ENCODE measurements around the gene SMLR1.

The SMLR1 gene

DNA sequence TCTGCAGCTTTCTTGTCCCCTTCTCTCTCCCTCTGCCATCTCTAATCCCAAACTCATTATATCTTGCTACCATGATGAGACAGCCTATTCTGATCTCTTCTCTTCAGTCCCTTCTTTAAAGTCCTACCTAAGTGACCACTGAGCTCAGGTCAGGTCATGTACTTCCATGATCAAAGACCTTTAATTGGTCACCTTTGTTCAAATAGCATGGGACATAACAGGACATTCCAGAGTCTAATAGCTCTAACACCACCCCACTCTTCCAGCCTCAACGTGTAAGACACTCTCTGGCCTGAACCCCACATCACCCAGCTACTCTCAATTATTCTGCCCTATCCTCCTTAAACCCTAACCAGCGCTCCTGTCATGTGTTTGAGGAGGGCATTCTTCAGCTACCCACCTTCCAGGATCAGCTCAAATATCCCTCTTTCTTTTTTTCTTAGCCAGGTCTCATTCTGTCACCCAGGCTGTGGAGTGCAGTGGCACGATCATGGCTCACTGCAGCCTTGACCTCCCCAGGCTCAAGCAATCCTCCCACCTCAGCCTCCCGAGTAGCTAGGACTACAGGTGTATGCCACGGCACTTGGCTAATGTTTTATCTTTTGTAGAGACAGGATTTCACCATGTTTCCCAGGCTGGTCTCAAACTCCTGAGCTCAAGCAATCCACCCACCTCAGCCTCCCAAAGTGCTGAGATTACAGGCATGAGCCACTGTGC, 2.1 kb upstream of the SMLR1 start:
- DNase-seq (ENCODE audit: low read depth, low spot score): no peak

GRCh38 chr6:130825772-130826441, 1.3 kb upstream of the SMLR1 start:
- DNase-seq (ENCODE audit: low read depth, low spot score): no peak

DNA sequence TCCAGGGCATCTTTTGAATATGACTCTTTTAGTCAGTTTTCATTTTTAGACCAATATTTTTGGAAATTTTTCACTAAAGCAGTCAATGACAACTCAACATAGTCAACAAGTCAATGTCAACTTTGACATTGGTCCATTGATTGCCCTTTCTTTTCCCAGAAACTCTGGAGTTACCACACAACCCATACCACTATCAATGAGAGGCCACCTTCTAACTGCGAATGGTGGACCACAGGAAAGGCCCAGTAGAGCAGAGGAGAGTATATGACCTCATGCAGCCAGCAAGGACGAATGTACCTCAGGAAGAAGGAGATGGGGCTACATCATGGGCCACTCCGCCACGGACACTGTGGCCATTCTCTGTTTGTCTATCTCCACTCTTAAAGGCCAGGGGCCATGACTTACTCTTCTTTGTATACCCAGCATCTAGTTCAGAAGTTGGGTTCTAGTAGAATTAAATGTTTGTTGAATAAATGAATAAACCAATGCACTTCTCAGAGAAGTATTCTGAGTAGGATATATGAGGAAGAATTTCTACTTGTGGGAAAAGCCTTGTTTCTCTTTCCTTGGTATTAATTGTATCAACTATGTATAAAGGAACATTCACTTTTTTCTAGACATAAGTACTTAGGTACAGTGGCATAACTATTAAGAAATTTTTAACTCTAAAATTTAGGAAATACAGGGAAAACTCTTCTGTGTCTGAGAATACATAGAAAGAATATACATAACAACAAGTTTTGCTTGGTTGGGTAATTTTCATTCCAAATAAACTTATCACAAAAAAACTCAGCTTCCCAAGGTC, 562 bp upstream of the SMLR1 start:
- DNase-seq (ENCODE audit: low read depth, low spot score): no peak

DNA sequence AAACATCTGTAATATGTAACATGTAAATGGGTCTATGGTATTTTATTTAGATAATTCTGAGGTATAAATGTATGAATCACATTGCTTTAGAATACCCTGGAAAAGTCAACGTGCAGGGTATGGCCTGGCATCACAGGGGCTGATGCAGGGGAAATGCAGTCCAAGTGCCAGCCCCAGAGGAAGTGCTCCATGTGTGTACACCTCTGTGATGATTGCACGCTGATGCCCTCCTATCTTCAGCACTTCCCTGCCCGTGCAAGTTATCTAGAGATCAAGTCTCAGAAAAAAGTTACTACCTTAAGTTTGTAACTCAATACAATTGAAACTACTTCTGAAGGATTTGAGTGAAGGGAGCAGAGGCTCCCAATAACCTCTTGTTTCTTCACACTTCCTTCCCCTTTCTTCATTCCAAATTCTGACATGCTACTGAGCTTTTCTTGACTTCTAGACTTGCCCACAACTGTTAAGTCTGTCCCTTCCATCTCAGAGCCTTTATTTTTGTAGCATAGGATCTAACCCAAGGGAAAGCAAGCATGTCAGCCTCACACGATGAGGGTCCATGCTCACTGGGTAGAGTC, 2.2 kb downstream of the SMLR1 start:
- DNase-seq (ENCODE audit: low read depth, low spot score): no peak

DNA sequence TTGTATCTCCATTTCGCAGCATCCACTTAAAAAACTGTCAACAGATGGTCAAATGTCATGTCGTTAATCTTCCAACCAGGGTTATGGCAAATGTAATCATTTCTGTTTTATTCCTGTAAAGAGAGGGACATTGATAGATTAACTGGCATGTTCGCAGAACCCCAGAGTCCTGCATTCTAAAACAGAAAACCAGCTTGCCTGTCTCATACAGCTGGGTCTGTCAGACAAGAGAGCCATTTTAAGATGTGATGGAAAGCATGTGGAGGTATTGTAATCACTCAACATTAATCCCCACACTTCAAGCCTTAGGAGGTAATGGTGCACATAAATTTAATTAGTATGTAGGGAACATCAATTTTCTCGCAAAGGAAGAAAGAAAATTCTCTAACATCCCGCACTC, 4.4 kb downstream of the SMLR1 start:
- no peak for DNase-seq (ENCODE audit: low read depth, low spot score)

DNA sequence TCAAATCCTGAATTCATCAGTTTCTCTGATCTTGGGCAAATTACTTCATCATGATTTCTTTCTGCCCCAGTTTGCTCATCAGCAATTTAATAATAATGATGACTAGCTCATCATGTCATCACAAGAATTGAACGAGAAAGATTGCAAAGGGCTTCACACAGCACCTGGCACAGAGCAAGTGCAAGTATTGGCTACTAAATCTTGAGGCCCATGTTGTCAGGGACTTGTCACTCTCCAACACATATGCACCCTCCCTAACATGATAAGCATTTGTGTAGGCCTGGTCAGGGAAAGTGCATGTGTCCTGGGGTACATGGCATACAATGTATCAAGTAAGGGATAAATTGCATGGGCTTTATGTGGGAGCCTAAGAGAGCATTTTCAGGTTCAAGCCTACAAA, 6.4 kb downstream of the SMLR1 start:
- no peak for DNase-seq (ENCODE audit: low read depth, low spot score)

DNA sequence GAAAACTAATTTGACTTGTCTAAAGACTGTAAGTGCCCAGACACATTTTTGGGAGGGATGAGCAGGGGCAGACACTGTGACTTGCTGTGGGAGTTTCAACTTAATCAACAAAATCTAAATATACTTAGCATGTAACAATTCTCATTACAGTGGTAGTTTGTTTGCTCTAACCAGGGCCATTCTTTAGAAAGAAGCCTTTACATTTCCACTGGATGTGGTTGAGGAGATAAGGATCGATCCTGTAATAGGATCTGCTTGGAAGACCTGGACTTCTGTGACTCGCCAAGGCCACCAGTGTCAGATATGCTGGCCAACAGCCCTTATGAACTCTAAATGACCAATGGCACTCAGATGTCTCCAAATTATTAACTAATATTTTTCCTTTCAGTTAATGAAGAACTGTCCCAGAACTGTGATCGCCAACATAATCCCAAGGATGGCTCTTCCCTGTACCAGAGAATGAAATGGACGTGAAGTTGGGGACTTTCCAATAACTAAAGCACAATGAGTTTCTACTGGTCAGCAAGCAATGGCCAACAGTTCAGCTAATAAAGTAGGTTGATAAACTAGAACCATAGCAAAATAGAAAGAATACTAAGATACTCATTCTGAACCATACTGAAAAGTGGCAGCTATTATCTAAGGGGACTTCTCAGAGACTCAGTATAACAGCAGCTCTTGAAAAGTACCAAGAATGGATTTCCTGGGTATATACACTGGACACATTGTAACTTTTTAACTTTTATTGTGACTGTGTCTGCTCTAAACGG, 7.5 kb downstream of the SMLR1 start:
- no peak for DNase-seq (ENCODE audit: low read depth, low spot score)

DNA sequence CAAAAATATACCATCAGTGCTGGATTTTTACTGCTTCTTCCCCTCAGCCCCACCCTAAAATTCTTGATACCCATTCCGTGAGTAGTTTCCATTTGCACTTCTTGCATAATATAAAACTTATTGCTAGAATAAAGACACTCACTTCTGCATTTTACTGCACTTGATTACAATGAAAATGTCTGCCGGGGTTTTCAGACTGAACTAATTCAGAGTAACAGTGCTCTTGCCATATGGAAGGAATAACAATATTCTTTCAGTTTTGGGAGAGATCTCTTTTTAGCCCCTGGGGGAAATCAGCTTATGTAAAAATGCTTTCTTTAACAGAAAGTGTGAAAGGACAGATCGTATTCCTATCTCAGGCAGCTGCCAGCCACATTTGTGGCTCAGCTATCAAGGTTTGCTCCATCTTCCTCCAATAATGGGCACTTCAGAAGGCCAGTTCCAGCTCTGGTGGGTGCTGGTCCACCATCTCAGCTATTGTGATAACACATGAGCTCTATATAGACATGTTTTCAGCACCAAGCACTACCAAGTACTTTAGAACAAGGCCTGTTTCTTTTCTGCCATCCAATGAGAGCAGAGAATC, 8.9 kb downstream of the SMLR1 start:
- no peak for DNase-seq (ENCODE audit: low read depth, low spot score)

DNA sequence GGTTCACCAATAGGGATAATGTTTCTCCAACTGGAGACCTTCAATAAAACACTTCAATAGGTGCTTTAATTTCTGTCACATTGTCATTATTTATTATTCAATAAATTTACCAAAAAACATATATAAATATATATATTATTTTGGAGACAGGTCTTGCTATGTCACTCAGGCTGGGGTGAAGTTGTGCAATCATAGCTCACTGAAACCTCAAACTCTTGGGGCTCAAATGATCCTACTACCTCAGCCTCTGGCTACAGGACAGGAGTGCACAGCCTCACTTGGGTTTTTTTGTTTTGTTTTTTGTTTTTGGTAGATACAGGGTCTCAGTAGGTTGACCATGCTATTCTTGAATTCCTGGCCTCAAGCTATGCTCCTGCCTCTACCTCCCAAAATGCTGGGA, 9.9 kb downstream of the SMLR1 start:
- no peak for DNase-seq (ENCODE audit: low read depth, low spot score)

DNA sequence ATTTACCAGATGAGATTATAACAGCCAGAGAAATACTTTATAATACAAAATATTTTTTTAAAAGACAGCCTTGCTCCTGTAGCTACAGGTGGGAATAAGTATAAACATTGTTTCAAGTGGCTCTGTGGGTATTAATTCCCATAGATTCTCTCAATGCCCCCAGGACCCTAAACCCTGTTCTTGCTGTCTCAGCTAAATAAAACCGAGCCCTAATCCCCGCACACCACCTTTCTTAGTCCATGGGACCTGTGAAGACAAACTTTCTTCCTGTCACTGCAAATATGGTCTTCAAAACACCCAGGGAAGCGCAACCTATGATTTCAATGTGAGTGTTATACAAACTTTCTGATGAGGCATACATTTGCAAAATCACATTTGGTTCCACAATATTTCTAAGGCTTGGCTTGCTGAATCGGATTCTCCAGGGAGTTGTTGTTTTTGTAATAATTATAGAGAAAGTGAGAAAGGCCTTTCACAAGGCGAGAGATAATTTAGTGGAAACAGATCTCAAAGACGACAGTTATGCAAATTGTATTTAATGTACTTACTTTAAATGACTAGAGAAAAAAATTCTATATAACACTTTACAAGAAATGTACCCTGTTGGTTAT, 11.1 kb downstream of the SMLR1 start:
- no peak for DNase-seq (ENCODE audit: low read depth, low spot score)

DNA sequence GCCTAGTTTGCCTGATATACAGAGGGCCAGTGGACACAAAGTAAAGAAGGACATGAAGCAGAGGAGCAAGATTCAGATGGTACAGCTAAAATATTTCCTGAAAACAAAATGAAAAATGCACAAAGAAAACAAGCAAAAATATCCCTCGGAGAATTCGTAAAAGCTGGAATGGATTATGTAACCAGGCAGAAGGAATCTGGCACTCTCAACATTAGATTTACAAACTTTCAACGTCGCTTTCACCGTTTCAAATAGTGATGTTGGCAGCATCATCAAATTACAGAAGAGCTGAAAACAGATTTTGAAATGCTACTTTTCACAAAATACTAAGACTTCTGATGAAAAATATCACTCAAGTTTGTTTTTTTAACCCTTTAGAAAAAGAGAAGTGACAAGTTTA, 11.7 kb downstream of the SMLR1 start:
- DNase-seq (ENCODE audit: low read depth, low spot score): no peak

GRCh38 chr6:130839379-130839778, 12.2 kb downstream of the SMLR1 start:
- DNase-seq (ENCODE audit: low read depth, low spot score): no peak

GRCh38 chr6:130840050-130840449, 12.8 kb downstream of the SMLR1 start:
- DNase-seq (ENCODE audit: low read depth, low spot score): no peak

DNA sequence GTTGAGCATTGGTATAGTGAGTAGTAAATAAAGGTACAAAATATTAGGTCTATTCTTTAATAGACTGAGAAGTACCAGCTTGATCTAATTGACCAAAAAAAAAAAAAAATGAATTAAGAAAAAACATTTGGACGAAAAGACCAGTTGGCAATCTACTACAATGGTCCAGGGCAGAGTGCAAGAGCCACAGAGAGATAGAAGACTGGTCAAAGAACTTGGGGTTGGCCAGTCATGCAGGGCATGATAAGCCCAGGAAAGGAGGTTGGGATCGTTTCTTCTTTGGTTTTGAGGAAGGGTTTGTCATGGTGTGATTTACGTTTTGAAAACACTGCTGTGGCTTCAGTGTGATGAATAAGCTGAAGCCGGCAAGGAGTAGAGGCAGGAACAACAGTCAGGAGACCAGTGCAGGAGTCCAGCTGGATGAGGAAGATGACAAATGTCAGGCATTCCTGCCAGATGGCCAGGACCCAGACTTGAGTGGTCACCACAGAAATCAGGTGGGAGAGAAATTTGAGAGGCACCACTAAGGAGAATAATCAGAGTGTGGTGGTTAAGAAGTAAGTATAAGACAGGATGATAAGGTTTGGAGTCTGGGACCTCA, 14.0 kb downstream of the SMLR1 start:
- no peak for DNase-seq (ENCODE audit: low read depth, low spot score)

- peak; percentile 23 for DNase-seq (ENCODE audit: low read depth, low spot score)
These were observed 16.5 kb downstream of the SMLR1 start for GRCh38 chr6:130843575-130844320.

DNA sequence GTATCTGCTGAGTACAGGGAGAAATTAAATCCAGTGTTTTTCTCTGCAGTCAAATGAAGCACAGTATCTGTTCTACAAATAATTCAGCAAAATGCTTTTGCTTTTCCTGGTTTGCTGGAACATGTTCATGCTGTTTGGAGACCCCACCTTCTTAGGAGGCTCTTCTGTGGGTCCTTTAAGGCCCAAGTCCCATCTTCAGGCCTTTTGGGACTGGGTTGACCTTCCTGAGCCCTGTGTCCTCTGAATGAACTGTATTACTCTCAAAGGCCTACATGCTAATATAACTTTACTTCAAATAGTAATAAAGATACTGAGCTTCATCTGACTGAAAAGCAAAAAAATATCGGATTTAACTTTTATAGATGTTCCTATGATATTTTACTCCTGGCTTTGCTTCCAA, 19.3 kb downstream of the SMLR1 start:
- no peak for DNase-seq (ENCODE audit: low read depth, low spot score)

GRCh38 chr6:130847001-130847910, 20.1 kb downstream of the SMLR1 start:
- no peak for DNase-seq (ENCODE audit: low read depth, low spot score)

DNA sequence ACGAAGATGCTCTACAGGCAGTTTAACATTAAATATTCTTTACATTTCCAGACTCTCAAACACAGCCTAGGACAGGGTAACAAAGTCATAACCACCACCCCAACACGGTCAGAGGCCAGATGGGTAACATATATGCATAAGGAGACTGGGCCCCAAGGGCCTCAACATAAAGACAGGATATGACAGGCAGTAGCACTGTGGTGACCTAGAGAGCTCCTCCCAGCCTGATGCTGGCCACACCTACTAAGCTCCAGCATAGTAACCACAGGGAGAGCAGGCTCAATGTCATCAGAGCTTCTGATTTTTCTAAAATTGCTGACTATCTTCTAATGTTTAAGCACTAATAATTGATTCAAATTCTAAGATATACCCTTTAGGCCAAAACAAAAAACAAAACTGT, 21.7 kb downstream of the SMLR1 start:
- no peak for DNase-seq (ENCODE audit: low read depth, low spot score)

GRCh38 chr6:130849594-130849993, 22.4 kb downstream of the SMLR1 start:
- DNase-seq (ENCODE audit: low read depth, low spot score): no peak

Measured in smooth muscle cell of the brain vasculature (primary cell).